HG03139 (cell line): ENCODE results near the gene PRSS56.
"Not testable (repeated sequence)": the region's sequence is repeated elsewhere in the genome, so short reads cannot be mapped to it uniquely, and the experiment has no call there.

Experiments used
- ATAC-seq: cut with Tn5 transposase; IDR thresholded peaks from one replicate; pipeline ENCODE4 v1.9.1; 2021; ENCODE audit not compliant: unreplicated experiment

The PRSS56 gene

DNA sequence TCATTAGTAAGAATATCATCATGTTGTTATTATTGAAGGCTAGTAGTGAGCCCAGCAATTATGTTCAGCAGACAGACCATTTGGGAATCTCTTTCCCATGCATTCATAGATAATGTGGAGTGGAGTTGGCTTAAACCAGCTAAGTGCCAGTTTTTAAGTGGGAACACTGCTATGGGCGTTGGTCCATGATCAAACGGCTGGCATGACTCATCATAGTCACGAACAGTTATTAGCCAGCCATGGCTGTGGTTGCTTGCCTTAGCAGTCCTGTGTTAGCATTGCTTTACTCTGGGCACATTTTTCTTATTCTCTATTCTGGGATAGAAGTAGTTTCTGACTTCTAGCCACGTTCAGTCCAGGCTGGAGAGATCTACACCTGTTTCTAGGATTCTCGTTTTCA, 48.0 kb downstream of the PRSS56 start:
- ATAC-seq: no peak

DNA sequence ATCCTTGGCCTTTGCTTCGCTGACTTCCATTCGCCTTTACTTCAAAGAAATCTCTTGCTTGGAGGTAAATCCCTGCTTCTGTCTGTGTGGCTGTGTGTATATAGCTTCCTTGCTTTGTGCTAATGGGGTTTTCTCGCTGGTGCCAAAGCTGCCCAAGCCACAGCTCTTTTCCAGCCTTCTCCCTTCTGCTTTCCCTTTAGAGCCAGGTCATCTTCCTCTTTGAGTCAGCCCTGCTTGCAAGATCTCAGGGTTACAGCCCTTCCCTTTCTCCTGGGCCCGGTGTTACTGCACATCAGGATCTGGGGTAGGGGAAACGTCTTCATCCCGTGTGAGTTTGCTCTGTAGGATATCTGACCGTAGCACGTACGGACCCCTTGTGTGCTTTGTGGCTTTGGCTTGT, 49.4 kb downstream of the PRSS56 start:
- ATAC-seq: no peak

GRCh38 chr2:232570481-232570880, 50.3 kb downstream of the PRSS56 start:
- ATAC-seq: not testable (repeated sequence)

- no peak for ATAC-seq
Observed at GRCh38 chr2:232571026-232571474, 50.9 kb downstream of the PRSS56 start.

DNA sequence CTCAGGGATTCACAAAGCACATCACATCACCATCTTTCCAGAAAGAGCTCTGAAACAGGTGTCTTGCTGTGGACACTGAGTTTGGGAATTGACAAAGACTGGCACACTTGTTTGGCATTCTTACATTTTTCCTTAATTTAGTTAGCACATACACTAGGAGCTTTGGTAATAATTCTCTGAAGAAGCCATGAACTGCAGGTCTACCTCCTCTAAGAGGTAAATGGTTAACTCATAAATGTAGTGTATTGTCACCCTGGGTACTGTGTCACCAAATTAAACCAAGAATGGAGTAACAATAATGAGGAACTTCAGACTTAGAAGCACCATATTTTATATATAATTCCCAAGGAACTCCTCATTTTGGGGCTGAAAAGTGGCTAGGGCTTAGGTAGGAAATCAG, 52.9 kb downstream of the PRSS56 start:
- no peak for ATAC-seq

- no peak for ATAC-seq
Observed at GRCh38 chr2:232573771-232574435, 53.7 kb downstream of the PRSS56 start.

DNA sequence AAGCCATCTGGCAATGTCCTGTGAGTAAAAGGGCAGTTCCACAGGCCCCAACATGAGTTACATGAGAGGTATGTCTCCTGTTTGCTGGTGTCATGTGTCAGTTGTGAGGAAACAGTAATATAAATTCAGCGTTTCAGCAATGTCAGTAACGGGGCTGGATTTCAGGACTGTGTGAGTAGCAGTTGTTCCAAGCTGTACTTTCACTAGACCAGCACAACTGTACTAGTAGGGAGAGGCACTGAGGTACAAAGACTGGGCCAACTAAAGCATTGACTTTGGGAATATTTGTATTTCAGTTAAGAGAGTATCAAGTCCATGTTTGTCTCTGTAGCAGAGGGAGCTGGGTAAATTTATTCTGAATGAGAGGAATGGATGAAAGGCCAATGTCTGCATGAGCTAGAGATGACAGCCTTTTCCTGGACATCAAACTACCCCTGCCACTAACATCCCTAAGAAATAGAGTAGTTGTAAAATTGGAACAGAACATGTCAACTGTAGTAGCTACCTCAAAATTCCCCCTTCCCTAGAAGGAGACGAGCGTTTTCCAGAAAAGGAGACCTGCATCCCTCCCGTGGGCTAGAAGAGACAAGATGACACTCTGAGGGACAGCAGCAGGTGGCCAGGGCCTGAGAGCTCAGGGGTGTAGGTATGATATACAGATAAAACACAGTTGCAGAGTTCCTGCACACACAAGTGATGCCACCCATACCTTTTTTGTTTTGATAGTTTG, 54.7 kb downstream of the PRSS56 start:
- no peak for ATAC-seq
